Epithelial cell of proximal tubule (primary cell): ENCODE data around the gene LPCAT1. TPM values are rescaled to one million over a fixed set of nuclear protein-coding genes. Genes with fewer than 3 reads are reported as not detected.

Source experiments
- DNase-seq: peaks from one replicate; pipeline ENCODE4 v3.0.0-alpha.2; 2011; ENCODE audit warnings: low read depth
- H3K4me3 ChIP-seq: 2 replicates; pipeline ENCODE4 v1.5.1; 2011; ENCODE audit warnings: low read depth, mild to moderate bottlenecking, low read length
- total RNA-seq: library from RNA; depleted of rRNA; stranded (reverse); fragments of >200 nt; gene quantifications from 2 replicates; pipeline ENCODE4 v1.2.3, GENCODE V29; 2015
- TF ChIP-seq, protein P1 (sequence below): conservative IDR thresholded peaks from 2 replicates; pipeline ENCODE4 v1.5.1; 2012; ENCODE audit warnings: low read depth, mild to moderate bottlenecking, low read length

LPCAT1 gene
- total RNA-seq, 1 donor from 2014 or later: 105 TPM

DNA sequence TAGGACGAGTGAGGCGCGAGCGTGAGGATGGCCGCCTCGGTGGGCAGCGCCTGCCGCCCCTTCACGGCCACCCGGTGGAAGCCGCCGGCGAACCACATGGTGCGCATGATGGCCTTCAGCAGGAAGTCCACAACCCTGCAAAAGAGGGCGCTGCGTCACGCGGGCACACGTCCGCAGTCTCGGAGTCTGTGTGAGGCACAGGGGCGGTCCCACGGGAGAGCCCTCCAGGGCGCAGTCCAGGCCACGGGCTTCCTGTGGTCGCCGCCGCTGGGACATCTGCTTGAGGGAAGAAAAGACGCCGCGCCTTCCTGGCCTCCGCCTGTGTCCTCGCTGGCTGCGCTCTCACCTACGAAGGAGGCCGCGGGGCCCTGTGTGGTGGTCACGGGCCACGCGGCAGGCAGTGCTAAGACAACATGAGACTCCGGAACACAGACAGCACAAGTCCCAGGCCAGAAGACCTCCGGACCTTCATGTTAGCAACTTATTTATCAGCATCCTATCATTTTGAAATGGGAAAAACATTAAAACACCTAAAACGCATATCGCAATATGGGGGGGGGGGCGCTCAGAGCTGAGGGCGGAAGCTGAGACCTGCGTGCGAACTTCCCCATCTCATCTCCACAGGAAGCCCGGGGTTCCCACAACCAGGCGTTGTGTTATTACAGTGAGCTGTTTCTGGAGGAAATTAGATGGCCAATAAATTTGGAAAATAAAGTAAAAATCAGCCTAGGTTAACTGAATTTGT is 28.8 kb downstream of the LPCAT1 start:
- H3K4me3 ChIP-seq: no peak overlapping the region
- TF ChIP-seq, protein P1, sequence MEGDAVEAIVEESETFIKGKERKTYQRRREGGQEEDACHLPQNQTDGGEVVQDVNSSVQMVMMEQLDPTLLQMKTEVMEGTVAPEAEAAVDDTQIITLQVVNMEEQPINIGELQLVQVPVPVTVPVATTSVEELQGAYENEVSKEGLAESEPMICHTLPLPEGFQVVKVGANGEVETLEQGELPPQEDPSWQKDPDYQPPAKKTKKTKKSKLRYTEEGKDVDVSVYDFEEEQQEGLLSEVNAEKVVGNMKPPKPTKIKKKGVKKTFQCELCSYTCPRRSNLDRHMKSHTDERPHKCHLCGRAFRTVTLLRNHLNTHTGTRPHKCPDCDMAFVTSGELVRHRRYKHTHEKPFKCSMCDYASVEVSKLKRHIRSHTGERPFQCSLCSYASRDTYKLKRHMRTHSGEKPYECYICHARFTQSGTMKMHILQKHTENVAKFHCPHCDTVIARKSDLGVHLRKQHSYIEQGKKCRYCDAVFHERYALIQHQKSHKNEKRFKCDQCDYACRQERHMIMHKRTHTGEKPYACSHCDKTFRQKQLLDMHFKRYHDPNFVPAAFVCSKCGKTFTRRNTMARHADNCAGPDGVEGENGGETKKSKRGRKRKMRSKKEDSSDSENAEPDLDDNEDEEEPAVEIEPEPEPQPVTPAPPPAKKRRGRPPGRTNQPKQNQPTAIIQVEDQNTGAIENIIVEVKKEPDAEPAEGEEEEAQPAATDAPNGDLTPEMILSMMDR: no peak
- no peak for DNase-seq

DNA sequence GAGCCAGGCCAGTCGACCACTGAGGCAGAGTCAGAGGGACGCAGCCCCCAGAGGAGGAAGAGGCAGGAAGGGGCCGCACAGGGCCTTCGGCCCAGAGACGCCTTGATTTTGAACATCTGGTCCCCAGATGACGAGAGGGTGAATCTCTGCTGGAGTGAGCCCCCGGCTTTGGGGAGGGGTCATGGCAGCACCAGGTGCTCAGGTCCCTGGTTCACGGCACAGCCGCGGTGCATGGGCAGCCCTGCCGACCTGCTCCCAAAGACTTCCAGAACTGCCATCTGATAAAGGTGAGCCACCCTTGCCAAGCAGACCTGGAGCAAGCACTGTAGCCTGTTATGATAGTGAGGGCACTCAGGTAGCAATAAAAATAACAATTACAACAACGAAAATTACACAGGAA is 29.8 kb downstream of the LPCAT1 start:
- no peak for DNase-seq
- TF ChIP-seq, protein P1: no peak
- H3K4me3 ChIP-seq: no peak overlapping the region

- no peak for DNase-seq
- no peak overlapping the region for H3K4me3 ChIP-seq
- TF ChIP-seq, protein P1: no peak
Measured at GRCh38 chr5:1493413-1493812, 30.3 kb downstream of the LPCAT1 start.

- H3K4me3 ChIP-seq: no peak overlapping the region
- no peak for DNase-seq
- TF ChIP-seq, protein P1: no peak
Measured at GRCh38 chr5:1492757-1493156, 31.0 kb downstream of the LPCAT1 start.

- DNase-seq: no peak
- H3K4me3 ChIP-seq: no peak overlapping the region
- TF ChIP-seq, protein P1: no peak
Measured at GRCh38 chr5:1490376-1490775, 33.4 kb downstream of the LPCAT1 start.

GRCh38 chr5:1489754-1490153 is 34.0 kb downstream of the LPCAT1 start:
- TF ChIP-seq, protein P1: no peak
- DNase-seq: no peak
- no peak overlapping the region for H3K4me3 ChIP-seq
